OCI-LY1 (cell line): ENCODE results near the gene ROR2.

Experiments
- H2AFZ ChIP-seq: fragments of 200-600 bp; sonication (generic), shearing (Covaris generic); 2 replicates; pipeline ENCODE4 v1.6.0; 2014; ENCODE audit warnings: antibody characterized with exemption, mild to moderate bottlenecking, low read length
- H3F3A ChIP-seq: fragments of 200-600 bp; sonication (generic), shearing (Covaris generic); 2 replicates; pipeline ENCODE4 v1.6.0; 2014; ENCODE audit warnings: mild to moderate bottlenecking, antibody characterized with exemption, low read length, moderate library complexity; ENCODE audit not compliant: insufficient read depth
- H3K27ac ChIP-seq: fragments of 200-600 bp; sonication (generic); 2 replicates; pipeline ENCODE4 v1.5.1; 2014; ENCODE audit warnings: low read length, mixed run types, mild to moderate bottlenecking, low read depth; ENCODE audit not compliant: poor library complexity, severe bottlenecking
- H3K27me3 ChIP-seq: fragments of 200-600 bp; sonication (generic); 2 replicates; pipeline ENCODE4 v1.6.0; 2014; ENCODE audit warnings: antibody characterized with exemption, mild to moderate bottlenecking, low read length, moderate library complexity; ENCODE audit not compliant: insufficient read depth
- H3K36me3 ChIP-seq: fragments of 200-600 bp; sonication (generic); 2 replicates; pipeline ENCODE4 v1.6.1; 2014; ENCODE audit warnings: mild to moderate bottlenecking, antibody characterized with exemption, low read length, moderate library complexity, mixed read lengths; ENCODE audit not compliant: insufficient read depth
- H3K4me1 ChIP-seq: fragments of 200-600 bp; sonication (generic); 2 replicates; pipeline ENCODE4 v1.5.1; 2014; ENCODE audit warnings: mild to moderate bottlenecking, low read length, moderate library complexity; ENCODE audit not compliant: insufficient read depth, severe bottlenecking
- H3K4me2 ChIP-seq: fragments of 200-600 bp; sonication (generic), shearing (Covaris generic); 2 replicates; pipeline ENCODE4 v1.6.1; 2014; ENCODE audit warnings: low read length
- H3K4me3 ChIP-seq: fragments of 200-600 bp; sonication (generic); 2 replicates; pipeline ENCODE4 v1.5.1; 2014; ENCODE audit warnings: low read length, low read depth, mild to moderate bottlenecking, mixed read lengths; ENCODE audit not compliant: poor library complexity, severe bottlenecking
- H3K79me2 ChIP-seq: fragments of 200-600 bp; shearing (Covaris generic); 2 replicates; pipeline ENCODE4 v1.6.1; 2016; ENCODE audit warnings: mixed run types, low read length, mixed read lengths; ENCODE audit not compliant: insufficient read depth
- H3K9ac ChIP-seq: fragments of 200-600 bp; sonication (generic), shearing (Covaris generic); 2 replicates; pipeline ENCODE4 v1.6.1; 2014; ENCODE audit warnings: mild to moderate bottlenecking, low read length, mixed read lengths
- H3K9me2 ChIP-seq: fragments of 200-600 bp; sonication (generic), shearing (Covaris generic); 2 replicates; pipeline ENCODE4 v1.6.1; 2014; ENCODE audit warnings: low read depth, mild to moderate bottlenecking, low read length, mixed read lengths
- H3K9me3 ChIP-seq: fragments of 200-600 bp; shearing (Covaris generic); 2 replicates; pipeline ENCODE4 v1.6.1; 2014; ENCODE audit warnings: low read length, mixed read lengths
- H4K20me1 ChIP-seq: fragments of 200-600 bp; sonication (generic), shearing (Covaris generic); 2 replicates; pipeline ENCODE4 v1.6.0; 2016; ENCODE audit warnings: mild to moderate bottlenecking, low read length; ENCODE audit not compliant: insufficient read depth
- CTCF ChIP-seq: fragments of 200-600 bp; sonication (generic), shearing (Covaris generic); IDR thresholded peaks from 2 replicates; pipeline ENCODE4 v1.5.1; 2017; ENCODE audit warnings: mild to moderate bottlenecking, antibody characterized with exemption, low read length, moderate library complexity, mixed read lengths
- EZH2 ChIP-seq: fragments of 200-600 bp; sonication (generic), shearing (Covaris generic); IDR thresholded peaks from 2 replicates; pipeline ENCODE4 v1.8.0; 2017; ENCODE audit warnings: borderline replicate concordance, mixed run types, mild to moderate bottlenecking, antibody characterized with exemption, low read length, moderate library complexity, mixed read lengths

ROR2 gene

GRCh38 chr9:91589101-91589553 lies 360.9 kb downstream of the ROR2 start:
- H3K27me3 ChIP-seq: no peaks in the 10 kb centered on the region
- no peak overlapping the region for H3K9ac ChIP-seq
- no peak overlapping the region for H3K4me2 ChIP-seq
- no peak overlapping the region for H3K27ac ChIP-seq
- H2AFZ ChIP-seq: no peak overlapping the region
- TF ChIP-seq CTCF: no peak
- no peak for TF ChIP-seq EZH2
- no peaks in the 10 kb centered on the region for H3K4me1 ChIP-seq
- no peaks in the 10 kb centered on the region for H3K36me3 ChIP-seq
- H4K20me1 ChIP-seq: no peaks in the 10 kb centered on the region
- H3K79me2 ChIP-seq: no peaks in the 10 kb centered on the region
- no peaks in the 10 kb centered on the region for H3K9me3 ChIP-seq
- no peak overlapping the region for H3K4me3 ChIP-seq
- no peaks in the 10 kb centered on the region for H3F3A ChIP-seq
- no peaks in the 10 kb centered on the region for H3K9me2 ChIP-seq

GRCh38 chr9:91586282-91586681 lies 363.7 kb downstream of the ROR2 start:
- Histone ChIP-seq H3K4me1 (no peaks in the 10 kb centered on the region), H3K27me3 (no peaks in the 10 kb centered on the region), H3K9me3 (no peaks in the 10 kb centered on the region), H3K27ac (no peak overlapping the region), H3K9ac (no peak overlapping the region), H4K20me1 (no peaks in the 10 kb centered on the region), H3F3A (no peaks in the 10 kb centered on the region), H2AFZ (no peak overlapping the region), H3K4me2 (no peak overlapping the region), H3K4me3 (no peak overlapping the region), H3K36me3 (no peaks in the 10 kb centered on the region), H3K9me2 (no peaks in the 10 kb centered on the region), H3K79me2 (no peaks in the 10 kb centered on the region)
- TF ChIP-seq EZH2 (no peak), CTCF (no peak)

GRCh38 chr9:91583966-91584365 lies 366.1 kb downstream of the ROR2 start:
- Histone ChIP-seq H3K79me2 (no peaks in the 10 kb centered on the region), H2AFZ (no peak overlapping the region), H3K9ac (no peak overlapping the region), H3K9me2 (no peaks in the 10 kb centered on the region), H3K9me3 (no peaks in the 10 kb centered on the region), H4K20me1 (no peaks in the 10 kb centered on the region), H3K27me3 (no peaks in the 10 kb centered on the region), H3K4me2 (no peak overlapping the region), H3K4me1 (no peaks in the 10 kb centered on the region), H3K27ac (no peak overlapping the region), H3K36me3 (no peaks in the 10 kb centered on the region), H3F3A (no peaks in the 10 kb centered on the region), H3K4me3 (no peak overlapping the region)
- TF ChIP-seq EZH2: no peak
- TF ChIP-seq CTCF: no peak
